HUDEP-2 (cell line): ENCODE measurements around the gene FBXO11.
"Not testable (repeated sequence)": the region's sequence is repeated elsewhere in the genome, so short reads cannot be mapped to it uniquely, and the experiment has no call there.

Experiments
- DNase-seq, 76 experiments: peaks; one replicate each; lab custom pipeline; 2025; ENCODE audit not compliant: unreplicated experiment in 76 of 76; lab: John Stamatoyannopoulos, UW

The FBXO11 gene

GRCh38 chr2:47862949-47863348, 43.3 kb downstream of the FBXO11 start:
- no peak for DNase-seq

- not testable (repeated sequence) for DNase-seq
Observed at GRCh38 chr2:47853067-47853777, 53.1 kb downstream of the FBXO11 start.

GRCh38 chr2:47850198-47850597, 56.1 kb downstream of the FBXO11 start:
- DNase-seq, result no peak

- no peak for DNase-seq
Observed at GRCh38 chr2:47849368-47849767, 56.9 kb downstream of the FBXO11 start.

GRCh38 chr2:47844162-47844561, 62.1 kb downstream of the FBXO11 start:
- DNase-seq, result no peak

GRCh38 chr2:47843407-47843806, 62.9 kb downstream of the FBXO11 start:
- no peak for DNase-seq

GRCh38 chr2:47842846-47843245, 63.5 kb downstream of the FBXO11 start:
- DNase-seq, result no peak

GRCh38 chr2:47838686-47839085, 67.6 kb downstream of the FBXO11 start:
- no peak for DNase-seq

- no peak for DNase-seq
Observed at GRCh38 chr2:47838249-47838648, 68.0 kb downstream of the FBXO11 start.

GRCh38 chr2:47833516-47833968, 72.8 kb downstream of the FBXO11 start:
- no peak for DNase-seq

GRCh38 chr2:47822518-47822917, 83.8 kb downstream of the FBXO11 start:
- no peak for DNase-seq

- no peak for DNase-seq
Observed at GRCh38 chr2:47819834-47820233, 86.5 kb downstream of the FBXO11 start.

- DNase-seq, result no peak
Observed at GRCh38 chr2:47818777-47819176, 87.5 kb downstream of the FBXO11 start.

- no peak for DNase-seq
Observed at GRCh38 chr2:47815764-47816163, 90.5 kb downstream of the FBXO11 start.

- DNase-seq, result no peak
Observed at GRCh38 chr2:47811668-47812067, 94.6 kb downstream of the FBXO11 start.

GRCh38 chr2:47810850-47811249, 95.4 kb downstream of the FBXO11 start:
- DNase-seq, result no peak

- DNase-seq, result no peak
Observed at GRCh38 chr2:47809903-47810302, 96.4 kb downstream of the FBXO11 start.

GRCh38 chr2:47808614-47809013, 97.7 kb downstream of the FBXO11 start:
- no peak for DNase-seq

GRCh38 chr2:47805850-47806249, 100.4 kb downstream of the FBXO11 start:
- no peak for DNase-seq

GRCh38 chr2:47803770-47804169, 102.5 kb downstream of the FBXO11 start:
- no peak for DNase-seq

- no peak for DNase-seq
Observed at GRCh38 chr2:47803363-47803762, 102.9 kb downstream of the FBXO11 start.

- DNase-seq, result no peak
Observed at GRCh38 chr2:47801118-47801517, 105.2 kb downstream of the FBXO11 start.
